Measurements from ENCODE around the gene VPS36. TPM values are rescaled to one million over a fixed set of nuclear protein-coding genes. Genes with fewer than 3 reads are reported as not detected.

Gene VPS36
- total RNA-seq, 1 experiment from 2014 or later = 34.8 TPM

GRCh38 chr13:52371736-52372247 lies 78.6 kb downstream of the VPS36 start:
- H3K27ac ChIP-seq (ENCODE audit: low read depth, low read length) = no peak overlapping the region
- no peaks in the 10 kb centered on the region for H3K79me2 ChIP-seq (ENCODE audit: insufficient read depth, low read length)
- no peaks in the 10 kb centered on the region for H4K20me1 ChIP-seq (ENCODE audit: insufficient read depth)
- DNase-seq (ENCODE audit: low read depth, low spot score) (peak; percentile 37), ATAC-seq (peak; percentile 86)
- peak overlapping the region; percentile 66 for H3K4me2 ChIP-seq (ENCODE audit: low read length)
- peaks cover 19 to 26% of the 10 kb centered on the region in 2 experiments for H3K4me1 ChIP-seq (ENCODE audit: control insufficient read depth in 1 of 2, insufficient read depth in 2 of 2, low read length in 2 of 2)
- no peak overlapping the region for H3K4me3 ChIP-seq (replicated peaks in 1 of 2; ENCODE audit: low read depth in 1 of 2, low read length in 2 of 2)
- BruUV-seq (replicated peaks) = no TSS peak
- intact Hi-C loops (cut with micrococcal nuclease) = no loop called here
- H3K27me3 ChIP-seq (ENCODE audit: insufficient read depth, low read length) = no peaks in the 10 kb centered on the region
- TF ChIP-seq JUND (IDR thresholded peaks at IDR 0.05) (no peak), CEBPB (IDR thresholded peaks at IDR 0.05; ENCODE audit: low read depth) (no peak), EGR1 (IDR thresholded peaks at IDR 0.05; ENCODE audit: low read depth) (no peak)
- TF ChIP-seq, protein P1, sequence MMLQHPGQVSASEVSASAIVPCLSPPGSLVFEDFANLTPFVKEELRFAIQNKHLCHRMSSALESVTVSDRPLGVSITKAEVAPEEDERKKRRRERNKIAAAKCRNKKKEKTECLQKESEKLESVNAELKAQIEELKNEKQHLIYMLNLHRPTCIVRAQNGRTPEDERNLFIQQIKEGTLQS (IDR thresholded peaks at IDR 0.05) = no peak
- no peaks in the 10 kb centered on the region for H3K9me3 ChIP-seq (ENCODE audit: control insufficient read depth in 1 of 2, insufficient read depth in 1 of 2, low read depth in 1 of 2, low read length in 2 of 2)
- ChIA-PET RAD21 (ENCODE audit: low non-redundant PET in 1 of 2, low total read pairs in 2 of 2, uncharacterized antibody in 2 of 2, unreplicated experiment in 2 of 2) (no interaction called here), POLR2A (no interaction called here), CTCF (interaction anchor here (1.2 kb wide), 1 partner anchor 79 kb away, joined by 3 read pairs; the partner anchor contains the start of gene VPS36)
- no peaks in the 10 kb centered on the region for H3K36me3 ChIP-seq (ENCODE audit: control insufficient read depth in 1 of 2, insufficient read depth in 2 of 2, low read length in 2 of 2)
- H3K9ac ChIP-seq (ENCODE audit: low read length) = no peak overlapping the region
- no peak overlapping the region for H2AFZ ChIP-seq (ENCODE audit: low read depth, low read length, poor library complexity, severe bottlenecking)
- H3K9me2 ChIP-seq (ENCODE audit: insufficient read depth) = no peaks in the 10 kb centered on the region

DNA sequence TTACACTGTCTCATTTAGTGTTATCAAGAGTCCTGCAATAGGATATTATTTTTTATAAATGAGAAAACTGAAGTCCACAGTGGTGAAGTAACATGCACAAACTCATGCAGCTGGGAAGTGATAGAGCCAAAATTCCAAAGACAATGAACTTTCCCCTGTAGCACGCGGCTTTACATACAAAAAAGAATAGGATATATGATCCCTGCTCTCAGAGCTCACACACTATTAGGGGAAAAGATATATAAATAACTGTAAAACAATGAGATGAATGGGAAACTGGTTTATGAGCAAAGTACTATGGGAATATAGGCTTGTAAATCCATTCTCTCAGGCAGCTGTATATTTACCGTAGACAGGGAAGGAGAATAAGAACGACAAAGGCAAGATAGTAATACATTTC lies 84.1 kb downstream of the VPS36 start:
- H3K4me3 ChIP-seq (replicated peaks in 1 of 2; ENCODE audit: low read depth in 1 of 2, low read length in 2 of 2) = no peak overlapping the region
- H3K27ac ChIP-seq (ENCODE audit: low read depth, low read length) = no peak overlapping the region
- no peaks in the 10 kb centered on the region for H4K20me1 ChIP-seq (ENCODE audit: insufficient read depth)
- ChIA-PET POLR2A (no interaction called here), CTCF (no interaction called here), RAD21 (ENCODE audit: low non-redundant PET in 1 of 2, low total read pairs in 2 of 2, uncharacterized antibody in 2 of 2, unreplicated experiment in 2 of 2) (no interaction called here)
- H3K9me2 ChIP-seq (ENCODE audit: insufficient read depth) = no peaks in the 10 kb centered on the region
- no peaks in the 10 kb centered on the region for H3K9me3 ChIP-seq (ENCODE audit: control insufficient read depth in 1 of 2, insufficient read depth in 1 of 2, low read depth in 1 of 2, low read length in 2 of 2)
- no peak overlapping the region for H3K9ac ChIP-seq (ENCODE audit: low read length)
- no peak overlapping the region for H3K4me2 ChIP-seq (ENCODE audit: low read length)
- DNase-seq (ENCODE audit: low read depth, low spot score) = no peak
- no TSS peak for BruUV-seq (replicated peaks)
- H3K79me2 ChIP-seq (ENCODE audit: insufficient read depth, low read length) = no peaks in the 10 kb centered on the region
- intact Hi-C loops (cut with micrococcal nuclease) = no loop called here
- no peak overlapping the region for H2AFZ ChIP-seq (ENCODE audit: low read depth, low read length, poor library complexity, severe bottlenecking)
- no peak for ATAC-seq
- no peaks in the 10 kb centered on the region for H3K27me3 ChIP-seq (ENCODE audit: insufficient read depth, low read length)
- no peak for TF ChIP-seq CBX3 (IDR thresholded peaks at IDR 0.05; ENCODE audit: low read depth)
- no peak for TF ChIP-seq ELF1 (IDR thresholded peaks at IDR 0.05; ENCODE audit: borderline replicate concordance, low read depth)
- H3K4me1 ChIP-seq (ENCODE audit: control insufficient read depth in 1 of 2, insufficient read depth in 2 of 2, low read length in 2 of 2) = peaks cover 3% of the 10 kb centered on the region in 2 experiments
- no peaks in the 10 kb centered on the region for H3K36me3 ChIP-seq (ENCODE audit: control insufficient read depth in 1 of 2, insufficient read depth in 2 of 2, low read length in 2 of 2)

Other genes starting within 250 kb of the VPS36 start
- gene THSD1, start 44.5 kb downstream of the VPS36 start, total RNA-seq (2021; ENCODE audit: unreplicated experiment) = 0.76 TPM
- 80.2 TPM for gene CKAP2, start 4.8 kb upstream of the VPS36 start, total RNA-seq (2021; ENCODE audit: unreplicated experiment)
- 6.2 TPM for gene HNRNPA1L2, start 191.8 kb upstream of the VPS36 start, total RNA-seq (2021; ENCODE audit: unreplicated experiment)
- gene SUGT1, start 202.2 kb upstream of the VPS36 start, total RNA-seq (2021; ENCODE audit: unreplicated experiment) = 75.6 TPM

Measured in HCT116 (cell line).